ENCODE data around the gene SPPL3. TPM values are rescaled to one million over a fixed set of nuclear protein-coding genes. Genes with fewer than 3 reads are reported as not detected.

SPPL3 gene
- total RNA-seq, 2 donors from 2014 or later: 13.5 to 16.5 TPM

DNA sequence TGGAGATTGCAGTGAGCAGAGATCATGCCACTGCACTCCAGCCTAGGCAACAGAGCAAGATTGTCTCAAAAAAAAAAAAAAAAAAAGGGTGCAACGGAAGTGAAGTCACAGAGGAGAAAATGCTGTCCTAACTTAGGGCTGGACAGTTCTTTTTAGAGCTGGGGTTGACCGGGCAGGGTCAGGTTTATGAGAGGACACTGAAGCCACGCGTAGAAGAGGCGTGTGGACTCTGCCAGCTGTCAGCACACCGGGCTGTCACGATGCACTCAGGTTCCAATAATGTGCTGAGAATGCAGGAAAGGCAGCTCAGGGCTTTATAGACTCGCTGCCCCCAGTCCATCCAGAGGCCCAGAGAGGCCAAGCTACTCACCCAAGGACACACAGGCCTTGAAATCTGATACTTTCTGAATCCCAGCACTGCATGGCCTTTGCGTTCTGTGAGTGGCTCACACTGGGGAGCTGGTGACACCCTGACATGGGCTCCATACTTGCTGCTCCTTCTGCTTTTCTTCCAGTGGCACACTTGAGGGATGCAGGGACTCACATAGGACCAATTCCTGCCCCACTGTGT is 28.9 kb upstream of the SPPL3 start:
- ATAC-seq (no peak), DNase-seq (no peak)
- Histone ChIP-seq H3K27ac (no peak overlapping the region), H3K9me3 (no peaks in the 10 kb centered on the region), H3K4me1 (peaks cover 5% of the 10 kb centered on the region), H3K27me3 (no peaks in the 10 kb centered on the region), H3K36me3 (replicated peaks in 1 of 2; ENCODE audit: insufficient read depth in 1 of 2, low read depth in 2 of 2) (no peaks in the 10 kb centered on the region), H3K4me3 (no peak overlapping the region)
- WGBS, 2 donors: 74 to 75% methylated on average over 8 to 9 of the region's 9 CpGs
- intact Hi-C loops (cut with DNase I): no loop called here
- TF ChIP-seq POLR2A (IDR thresholded peaks at IDR 0.05): no peak
- TF ChIP-seq, protein P1, sequence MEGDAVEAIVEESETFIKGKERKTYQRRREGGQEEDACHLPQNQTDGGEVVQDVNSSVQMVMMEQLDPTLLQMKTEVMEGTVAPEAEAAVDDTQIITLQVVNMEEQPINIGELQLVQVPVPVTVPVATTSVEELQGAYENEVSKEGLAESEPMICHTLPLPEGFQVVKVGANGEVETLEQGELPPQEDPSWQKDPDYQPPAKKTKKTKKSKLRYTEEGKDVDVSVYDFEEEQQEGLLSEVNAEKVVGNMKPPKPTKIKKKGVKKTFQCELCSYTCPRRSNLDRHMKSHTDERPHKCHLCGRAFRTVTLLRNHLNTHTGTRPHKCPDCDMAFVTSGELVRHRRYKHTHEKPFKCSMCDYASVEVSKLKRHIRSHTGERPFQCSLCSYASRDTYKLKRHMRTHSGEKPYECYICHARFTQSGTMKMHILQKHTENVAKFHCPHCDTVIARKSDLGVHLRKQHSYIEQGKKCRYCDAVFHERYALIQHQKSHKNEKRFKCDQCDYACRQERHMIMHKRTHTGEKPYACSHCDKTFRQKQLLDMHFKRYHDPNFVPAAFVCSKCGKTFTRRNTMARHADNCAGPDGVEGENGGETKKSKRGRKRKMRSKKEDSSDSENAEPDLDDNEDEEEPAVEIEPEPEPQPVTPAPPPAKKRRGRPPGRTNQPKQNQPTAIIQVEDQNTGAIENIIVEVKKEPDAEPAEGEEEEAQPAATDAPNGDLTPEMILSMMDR (IDR thresholded peaks at IDR 0.05): no peak

DNA sequence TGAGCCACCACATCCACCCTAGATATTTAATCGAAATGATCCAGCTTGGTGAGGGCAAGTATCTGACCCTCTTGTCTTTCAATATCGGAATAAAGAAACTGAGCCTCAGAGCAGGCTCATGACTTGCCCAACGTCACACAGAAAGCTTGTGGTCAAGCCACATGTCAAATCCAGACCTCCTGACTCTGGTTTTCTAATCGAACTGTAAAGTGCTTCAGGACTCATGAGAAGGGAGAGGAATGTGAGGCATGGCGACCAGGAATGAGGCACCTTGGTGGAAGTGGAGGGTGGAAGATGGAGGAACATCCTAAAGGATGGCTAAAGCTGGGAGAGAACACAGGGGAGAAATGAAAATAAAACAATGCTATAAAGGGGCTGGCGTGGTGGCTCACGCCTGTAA is 27.9 kb upstream of the SPPL3 start:
- no peak for DNase-seq
- Histone ChIP-seq H3K9me3 (no peaks in the 10 kb centered on the region), H3K27ac (no peak overlapping the region), H3K4me3 (no peak overlapping the region), H3K36me3 (replicated peaks in 1 of 2; ENCODE audit: insufficient read depth in 1 of 2, low read depth in 2 of 2) (no peaks in the 10 kb centered on the region), H3K4me1 (peaks cover 5% of the 10 kb centered on the region), H3K27me3 (no peaks in the 10 kb centered on the region)
- ATAC-seq: no peak
- intact Hi-C loops (cut with DNase I): no loop called here
- WGBS, 2 donors: 66 to 76% methylated on average over 4 to 7 of the region's 7 CpGs
- TF ChIP-seq POLR2A (IDR thresholded peaks at IDR 0.05): no peak
- TF ChIP-seq, protein P1 (IDR thresholded peaks at IDR 0.05): no peak

DNA sequence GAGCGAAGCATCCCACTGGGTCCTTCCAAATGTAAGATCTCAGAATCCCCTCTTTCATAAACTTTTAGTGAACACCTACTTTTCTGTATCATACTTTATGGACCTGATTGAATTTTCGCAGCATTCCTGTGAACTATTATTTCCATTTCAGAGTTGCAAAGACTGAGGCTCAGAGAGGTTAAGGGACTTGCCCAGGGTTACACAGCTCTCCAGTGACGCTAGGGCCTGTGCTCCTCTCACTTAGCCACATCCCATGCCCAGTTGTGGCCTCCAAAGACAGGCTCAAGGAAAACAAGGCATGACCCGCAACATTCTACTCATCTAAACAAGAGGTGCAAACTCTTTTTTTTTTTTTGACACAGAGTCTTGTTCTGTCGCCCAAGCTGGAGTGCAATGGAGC is 25.9 kb upstream of the SPPL3 start:
- no peak for TF ChIP-seq POLR2A (IDR thresholded peaks at IDR 0.05)
- H3K27me3 ChIP-seq: no peaks in the 10 kb centered on the region
- WGBS, 2 donors: 92 to 96% methylated on average over 5 of the region's 5 CpGs
- intact Hi-C loops (cut with DNase I): no loop called here
- DNase-seq (no peak), ATAC-seq (no peak)
- H3K4me3 ChIP-seq: no peak overlapping the region
- no peak overlapping the region for H3K27ac ChIP-seq
- H3K36me3 ChIP-seq (replicated peaks in 1 of 2; ENCODE audit: insufficient read depth in 1 of 2, low read depth in 2 of 2): no peaks in the 10 kb centered on the region
- peaks cover 5% of the 10 kb centered on the region for H3K4me1 ChIP-seq
- H3K9me3 ChIP-seq: no peaks in the 10 kb centered on the region

DNA sequence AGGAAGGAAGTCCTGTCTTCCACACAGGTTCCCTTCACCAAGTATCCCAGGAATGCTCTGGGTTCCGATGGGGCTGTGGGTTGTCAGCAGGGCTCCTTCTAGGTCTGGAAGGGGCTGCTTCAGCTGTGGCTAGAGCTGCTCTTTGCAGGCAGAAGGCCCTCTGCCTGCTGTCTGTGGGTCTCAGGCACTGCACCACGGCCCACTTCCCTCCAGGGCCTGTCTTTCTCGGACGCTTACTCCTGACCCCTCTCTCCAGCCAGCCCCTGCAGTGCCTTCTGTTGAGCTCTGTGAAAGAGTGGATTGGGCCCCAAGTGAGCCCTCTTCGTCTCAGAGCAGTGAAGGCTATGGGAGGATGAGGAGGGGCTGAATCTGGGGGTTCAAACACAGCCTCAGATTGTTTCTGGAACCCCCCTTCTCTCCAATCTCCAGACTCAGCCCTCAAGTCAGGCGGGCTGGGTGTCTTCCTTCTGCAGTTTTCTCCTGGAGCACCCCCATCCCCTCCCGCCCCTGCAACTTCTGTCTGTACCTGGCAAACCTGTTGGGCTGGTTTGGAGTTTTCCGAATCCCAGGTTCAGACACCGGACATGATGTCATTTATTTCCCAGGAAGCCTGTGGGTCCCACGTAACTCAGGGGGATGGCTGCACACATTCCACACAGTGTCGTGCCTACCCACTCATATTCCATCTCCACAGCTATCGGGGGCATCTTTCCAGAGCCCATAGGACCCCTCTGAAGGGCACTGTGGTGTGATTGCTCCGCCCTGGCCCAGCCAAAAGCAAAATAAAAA is 24.9 kb upstream of the SPPL3 start:
- no peak overlapping the region for H3K4me3 ChIP-seq
- TF ChIP-seq POLR2A (IDR thresholded peaks at IDR 0.05): no peak
- WGBS, 2 donors: 42 to 44% methylated on average over 10 to 13 of the region's 13 CpGs
- H3K36me3 ChIP-seq (replicated peaks in 1 of 2; ENCODE audit: insufficient read depth in 1 of 2, low read depth in 2 of 2): no peaks in the 10 kb centered on the region
- peak overlapping the region in 3 of 4 donors; percentile 11 to 59 (median 47) for H3K27ac ChIP-seq
- H3K27me3 ChIP-seq: no peaks in the 10 kb centered on the region
- ATAC-seq (peak; percentile 91), DNase-seq (peak; percentile 74 to 80 (median 78))
- H3K9me3 ChIP-seq: no peaks in the 10 kb centered on the region
- H3K4me1 ChIP-seq: peaks cover 5% of the 10 kb centered on the region
- intact Hi-C loops (cut with DNase I): no loop called here

DNA sequence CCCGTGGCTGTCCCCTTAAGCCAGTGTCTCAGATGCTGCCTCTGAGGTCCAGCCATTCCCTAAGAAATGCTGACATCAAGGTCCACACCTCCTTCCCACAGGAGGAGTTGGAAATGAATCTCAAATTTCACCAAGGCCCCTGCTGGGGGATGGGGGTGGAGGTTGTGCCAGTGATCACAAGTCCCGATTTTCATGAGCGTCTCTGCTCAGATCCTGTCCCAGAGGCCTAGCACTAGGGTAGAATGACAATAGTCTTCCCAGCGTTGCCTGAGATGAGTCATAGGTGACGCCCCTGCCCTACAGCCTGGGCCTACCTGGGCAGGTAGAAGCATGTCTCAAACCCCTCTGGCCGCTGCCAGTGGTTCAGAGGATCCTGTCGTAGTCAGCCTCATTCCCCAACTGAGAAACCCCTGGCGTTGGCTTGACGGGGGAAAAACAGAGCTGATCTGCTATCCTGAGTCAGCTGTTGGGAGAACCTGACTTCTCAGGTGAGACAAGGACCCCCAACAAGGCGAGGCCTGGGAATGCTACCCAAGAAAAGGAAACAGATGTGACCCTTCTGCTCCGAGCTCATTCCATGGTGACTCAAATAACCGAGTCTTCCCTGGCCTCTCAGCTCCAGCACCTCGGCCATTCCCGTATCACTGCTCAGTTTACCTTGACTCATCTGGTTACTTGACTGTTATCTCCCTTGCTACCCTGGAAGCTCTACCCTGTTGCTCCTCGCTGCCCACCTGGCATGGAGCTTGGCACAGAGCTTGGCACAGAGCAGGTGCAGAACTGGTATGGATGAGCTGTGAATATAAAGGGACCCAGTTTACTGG is 21.8 kb upstream of the SPPL3 start:
- H3K4me1 ChIP-seq: peaks cover 5% of the 10 kb centered on the region
- no peak overlapping the region for H3K4me3 ChIP-seq
- no peak for ATAC-seq
- no peak for DNase-seq
- no peaks in the 10 kb centered on the region for H3K36me3 ChIP-seq (replicated peaks in 1 of 2; ENCODE audit: insufficient read depth in 1 of 2, low read depth in 2 of 2)
- intact Hi-C loops (cut with DNase I): no loop called here
- TF ChIP-seq, protein P1 (IDR thresholded peaks at IDR 0.05): no peak
- TF ChIP-seq POLR2A (IDR thresholded peaks at IDR 0.05): no peak
- H3K9me3 ChIP-seq: no peaks in the 10 kb centered on the region
- no peaks in the 10 kb centered on the region for H3K27me3 ChIP-seq
- no peak overlapping the region for H3K27ac ChIP-seq
- 78 to 88% methylated on average over 10 to 15 of the region's 15 CpGs for WGBS, 2 donors
